ENCODE results near the gene TRMT5.

- TF ChIP-seq CTCF (IDR thresholded peaks at IDR 0.05): no peak
- TF ChIP-seq POLR2A (IDR thresholded peaks at IDR 0.05): no peak
Observed at GRCh38 chr14:60933920-60934655, 46.8 kb downstream of the TRMT5 start.

Measured in adrenal gland (tissue), 5 donors.